Stimulated activated CD4-positive, alpha-beta T cell treated with anti-CD3 and anti-CD28 coated beads, Interleukin-15, amount 100 ng/mL, for 24 hours (primary cell): Measurements from ENCODE around the gene CHDH.

Experiments used
- DNase-seq: peaks from one replicate; pipeline ENCODE4 v3.0.0-alpha.2; 2020

CHDH gene, protein sequence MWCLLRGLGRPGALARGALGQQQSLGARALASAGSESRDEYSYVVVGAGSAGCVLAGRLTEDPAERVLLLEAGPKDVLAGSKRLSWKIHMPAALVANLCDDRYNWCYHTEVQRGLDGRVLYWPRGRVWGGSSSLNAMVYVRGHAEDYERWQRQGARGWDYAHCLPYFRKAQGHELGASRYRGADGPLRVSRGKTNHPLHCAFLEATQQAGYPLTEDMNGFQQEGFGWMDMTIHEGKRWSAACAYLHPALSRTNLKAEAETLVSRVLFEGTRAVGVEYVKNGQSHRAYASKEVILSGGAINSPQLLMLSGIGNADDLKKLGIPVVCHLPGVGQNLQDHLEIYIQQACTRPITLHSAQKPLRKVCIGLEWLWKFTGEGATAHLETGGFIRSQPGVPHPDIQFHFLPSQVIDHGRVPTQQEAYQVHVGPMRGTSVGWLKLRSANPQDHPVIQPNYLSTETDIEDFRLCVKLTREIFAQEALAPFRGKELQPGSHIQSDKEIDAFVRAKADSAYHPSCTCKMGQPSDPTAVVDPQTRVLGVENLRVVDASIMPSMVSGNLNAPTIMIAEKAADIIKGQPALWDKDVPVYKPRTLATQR

DNA sequence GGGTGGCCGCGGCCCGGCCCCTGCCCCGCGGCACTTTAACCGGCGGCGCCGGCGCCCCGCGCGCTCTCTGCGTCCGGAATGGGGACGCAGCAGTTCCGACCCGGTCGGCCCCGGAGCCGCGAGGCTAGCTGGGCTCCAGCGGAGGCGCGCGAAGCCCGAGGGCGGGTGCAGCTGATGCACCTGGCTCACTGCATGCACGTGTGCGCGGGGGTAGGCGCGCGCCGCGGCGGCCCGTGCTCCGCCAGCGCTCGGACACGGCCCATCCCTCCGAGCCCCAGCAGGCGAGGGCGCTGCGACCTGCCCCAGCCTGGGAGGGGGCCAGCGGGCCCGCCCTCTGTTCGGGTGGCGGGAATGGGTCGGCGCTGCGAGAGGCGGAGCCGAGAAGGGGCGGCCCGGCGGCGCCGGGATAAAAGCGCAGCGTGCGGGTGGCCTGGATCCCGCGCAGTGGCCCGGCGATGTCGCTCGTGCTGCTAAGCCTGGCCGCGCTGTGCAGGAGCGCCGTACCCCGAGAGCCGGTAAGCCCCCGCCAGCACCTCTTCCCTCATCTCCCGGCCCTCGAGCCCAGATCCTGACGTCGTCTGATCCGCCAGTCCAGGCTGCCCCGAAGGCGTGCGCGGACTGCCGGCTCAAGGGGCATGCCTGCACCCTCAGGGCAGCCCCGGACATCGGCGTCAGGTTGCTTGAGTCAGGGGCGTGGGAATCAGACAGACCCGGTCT lies at the start of gene CHDH, which contains the start of gene IL17RB:
TSS of gene CHDH (minus strand) at position 286 of the 717 bp plus-strand sequence. CDS start 22,411 bp downstream, outside the sequence.
TSS of gene IL17RB (plus strand) at position 435 of the 717 bp plus-strand sequence. CDS start at position 456, 21 bp downstream.
- DNase-seq, result peak; percentile 54

DNA sequence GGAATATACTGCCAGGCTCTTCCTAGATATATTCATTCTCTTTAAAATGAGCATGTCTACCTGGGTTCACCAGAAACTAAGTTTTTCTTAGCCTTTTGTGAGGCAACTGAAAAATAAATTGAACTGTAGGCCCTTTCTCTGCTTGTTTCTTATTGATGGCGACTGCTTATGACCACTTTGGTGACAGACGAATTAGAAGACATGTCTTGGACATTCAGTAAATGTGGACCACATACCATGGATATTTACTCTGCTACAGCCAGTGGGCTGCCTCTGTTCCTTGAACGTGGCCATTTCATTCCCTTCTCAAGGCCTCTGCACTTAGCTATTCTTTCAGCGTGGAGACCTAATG lies 46.0 kb upstream of the CHDH start:
- no peak for DNase-seq

DNA sequence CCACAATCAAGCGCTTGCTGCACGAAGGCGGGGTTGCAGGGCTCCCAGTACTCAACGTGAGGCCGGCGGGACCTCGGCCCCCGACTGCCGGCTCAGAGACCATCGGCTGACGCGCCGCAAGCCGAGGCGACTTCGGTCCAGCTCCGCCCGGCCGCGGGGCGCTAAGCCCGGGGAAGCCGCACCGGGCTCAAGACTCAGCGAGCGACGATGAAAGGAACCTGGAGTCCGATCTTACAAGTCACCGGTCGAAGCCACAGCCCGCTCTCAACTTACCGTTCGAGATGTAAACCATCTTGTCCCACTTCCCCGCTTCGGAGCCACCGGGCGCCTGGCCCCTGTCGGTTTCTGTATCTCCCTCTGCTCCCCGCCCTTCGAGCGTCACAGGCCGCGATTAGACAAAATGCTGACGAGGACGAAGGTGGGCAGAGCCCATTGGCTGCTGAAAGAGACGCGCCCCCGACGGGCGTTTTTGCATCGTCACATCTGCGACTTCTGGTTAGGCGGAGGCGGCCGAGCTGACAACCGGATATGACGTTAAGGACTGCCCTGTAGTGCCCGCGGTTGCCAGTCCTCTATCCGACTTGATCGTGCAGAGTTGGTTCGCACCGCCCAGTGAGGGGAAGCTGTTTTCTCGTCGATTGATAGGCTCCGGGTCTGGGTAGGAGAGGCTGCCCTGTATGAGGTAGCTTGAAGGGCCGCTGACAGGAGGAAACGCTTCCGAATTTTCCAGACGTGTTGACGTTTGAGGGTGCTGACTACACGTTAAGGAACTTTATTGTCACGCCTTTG lies 45.5 kb upstream of the CHDH start, which contains the start of gene SELENOK:
TSS of gene SELENOK (minus strand) at position 363 of the 789 bp plus-strand sequence.
- peak; percentile 97 for DNase-seq

DNA sequence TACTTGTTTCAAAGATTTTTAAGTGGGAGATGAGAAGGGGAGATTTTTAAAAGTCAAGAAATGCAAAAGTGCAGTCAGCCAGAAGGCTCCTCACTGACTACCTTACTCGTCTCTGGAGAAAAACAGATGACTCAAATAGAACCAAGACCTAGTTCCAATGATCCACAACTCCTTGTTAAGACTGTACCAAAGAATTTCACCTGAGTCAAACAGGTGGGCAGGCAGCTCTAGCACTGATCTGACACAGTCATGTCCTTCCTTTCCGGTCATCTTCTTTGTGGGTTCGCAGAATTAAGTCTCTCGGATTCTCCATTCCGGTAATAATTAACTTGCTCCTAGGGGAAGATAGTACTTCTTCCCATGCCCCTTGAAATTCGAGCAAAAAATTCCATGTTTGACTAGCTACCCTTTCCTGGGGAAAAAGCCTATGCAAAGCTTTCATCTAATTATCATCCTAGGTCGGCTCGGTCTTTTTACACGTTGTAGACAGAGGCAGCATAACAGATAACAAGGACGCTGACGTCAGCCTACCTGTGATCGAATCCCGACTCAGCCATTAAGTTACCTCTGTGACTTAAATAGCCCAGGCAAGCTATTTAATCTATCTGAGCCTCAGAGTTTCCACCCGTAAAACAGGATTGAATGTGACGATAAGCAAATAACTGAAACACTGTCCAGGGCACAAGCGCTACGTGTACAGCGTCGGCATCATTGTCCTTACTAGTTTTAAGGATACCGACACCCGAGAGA lies 44.7 kb upstream of the CHDH start:
- DNase-seq, result peak; percentile 60

DNA sequence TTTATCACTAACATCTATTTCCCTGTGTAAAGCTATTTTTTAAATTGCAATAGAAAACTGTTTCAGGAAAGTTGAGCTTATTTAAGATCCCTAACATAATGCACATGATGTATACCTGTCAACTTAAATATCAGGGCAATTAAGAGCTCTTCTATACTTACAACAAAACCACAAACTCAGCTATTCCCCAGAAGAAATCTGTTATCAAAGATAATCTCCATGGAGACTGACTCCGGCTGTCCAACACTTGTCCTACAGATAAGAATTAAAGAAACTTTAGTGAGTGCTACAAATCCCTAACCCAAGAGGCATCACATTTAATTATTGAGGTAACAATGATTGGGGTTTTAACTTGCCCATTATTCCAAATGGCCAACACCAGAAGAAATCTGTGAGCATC lies 42.0 kb upstream of the CHDH start:
- no peak for DNase-seq

DNA sequence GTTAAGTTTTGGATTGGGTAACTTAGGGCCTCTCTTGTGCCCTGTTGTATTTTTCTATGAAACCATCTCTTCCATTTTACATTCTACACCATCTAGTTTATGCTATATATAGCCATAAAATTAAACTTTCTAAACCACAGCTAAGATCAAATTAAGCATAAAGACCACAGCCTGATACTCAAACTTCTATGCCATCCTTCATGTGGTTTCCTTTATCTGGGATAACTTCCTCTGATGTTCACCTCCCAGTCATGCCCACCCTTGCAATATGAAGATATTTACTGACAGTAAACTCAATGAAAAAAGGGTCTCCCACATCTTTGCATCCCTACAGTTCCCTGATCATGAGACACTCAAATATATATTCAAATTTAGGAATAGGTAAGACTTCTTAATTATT lies 41.2 kb upstream of the CHDH start:
- no peak for DNase-seq

DNA sequence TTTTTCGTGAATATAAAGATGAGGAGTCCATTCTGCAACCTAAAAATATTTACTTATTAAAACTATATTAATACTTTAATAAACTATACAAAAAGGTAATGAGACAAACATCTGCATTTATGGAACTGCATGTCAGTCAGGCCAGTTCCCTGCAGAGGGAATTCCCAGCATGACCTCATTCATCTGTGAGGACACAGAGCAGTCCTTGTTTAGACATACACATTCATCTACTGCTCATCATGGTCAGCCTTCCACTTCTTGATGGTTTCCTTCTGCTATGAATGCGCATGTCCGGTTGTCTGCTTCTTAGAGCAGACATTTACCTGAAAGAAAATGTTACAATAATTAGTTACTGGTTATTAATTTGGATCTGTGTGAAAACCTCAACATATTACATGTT lies 39.0 kb upstream of the CHDH start:
- no peak for DNase-seq

DNA sequence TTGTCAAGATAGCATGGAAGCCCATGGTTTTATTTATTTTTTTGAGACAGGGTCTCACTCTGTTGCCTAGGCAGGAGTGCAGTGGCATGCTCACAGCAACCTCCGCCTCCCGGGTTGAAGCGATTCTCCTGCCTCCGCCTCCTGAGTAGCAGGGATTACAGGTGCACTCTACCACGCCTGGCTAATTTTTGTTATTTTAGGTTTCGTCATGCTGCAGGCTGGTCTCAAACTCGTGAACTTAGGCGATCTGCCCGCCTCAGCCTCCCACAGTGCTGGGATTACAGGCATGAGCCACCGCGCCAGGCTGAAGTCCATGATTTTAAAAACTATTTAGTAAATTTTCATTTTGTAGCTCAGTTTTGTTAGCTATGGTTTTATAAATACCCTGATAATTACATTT lies 38.4 kb upstream of the CHDH start:
- no peak for DNase-seq

DNA sequence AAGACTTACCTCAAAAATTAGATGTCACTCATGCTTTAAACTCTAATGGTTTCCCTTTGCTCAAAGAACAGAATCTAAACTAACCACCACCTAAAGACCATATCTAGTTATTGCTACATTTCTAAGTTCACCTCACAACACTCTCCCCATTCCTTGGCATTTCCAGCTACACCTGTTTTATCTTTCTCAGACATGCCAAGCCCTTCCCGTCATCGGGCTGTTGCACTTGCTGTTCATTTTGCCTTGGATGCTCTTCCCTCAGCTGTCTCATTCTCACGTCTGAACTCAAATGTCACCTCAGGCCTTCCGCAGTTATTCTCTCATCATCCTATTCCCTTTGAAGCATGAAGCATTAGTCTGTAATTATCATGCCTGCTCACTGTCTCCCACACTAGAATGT lies 36.8 kb upstream of the CHDH start:
- no peak for DNase-seq

DNA sequence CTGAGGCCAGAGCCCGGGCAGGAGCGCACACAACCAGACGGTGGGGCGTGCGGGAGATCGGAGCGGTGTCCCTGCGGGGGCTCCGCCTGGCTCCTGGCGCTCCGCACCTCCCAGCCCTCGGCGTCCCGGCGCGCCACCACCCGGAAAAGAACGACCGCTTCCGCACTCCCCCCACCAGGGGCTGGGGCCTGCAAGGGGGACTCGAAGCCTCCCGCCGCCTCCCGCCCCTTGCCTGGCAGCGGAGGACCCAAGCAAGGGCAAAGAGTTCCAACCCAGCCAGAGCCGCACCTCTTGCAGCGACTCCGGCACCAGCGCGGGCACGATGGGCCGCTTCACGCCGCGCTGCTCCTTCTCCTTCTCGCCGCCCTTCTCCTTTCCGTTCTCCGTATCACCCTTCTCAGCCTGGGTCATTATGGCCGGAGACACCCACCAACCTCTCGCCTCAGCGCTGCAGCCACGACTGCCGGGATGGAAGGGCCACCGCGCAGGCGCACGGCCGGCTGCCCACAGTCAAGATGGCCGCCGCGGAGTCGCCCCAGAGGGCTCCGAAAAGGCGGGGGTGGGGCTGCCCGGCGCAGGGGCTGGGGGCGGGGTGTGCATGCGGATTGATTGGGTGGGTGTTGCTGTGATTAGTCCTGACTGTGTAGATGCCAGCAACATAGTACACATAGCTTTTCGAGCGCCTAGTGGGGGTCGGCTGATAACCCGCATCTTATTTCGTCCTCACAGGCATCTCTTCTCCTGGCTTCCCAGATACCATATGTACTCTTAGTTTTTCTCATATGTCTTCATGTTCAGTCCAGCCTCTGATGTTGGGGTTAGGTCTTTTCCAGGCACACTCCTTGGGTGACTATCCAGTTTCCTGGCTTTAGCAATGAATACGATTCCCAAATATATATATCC lies 35.7 kb upstream of the CHDH start, which contains the start of gene ACTR8:
TSS of gene ACTR8 (minus strand) at position 462 of the 903 bp plus-strand sequence. CDS start at position 411, 51 bp downstream.
- DNase-seq, result peak; percentile 88

DNA sequence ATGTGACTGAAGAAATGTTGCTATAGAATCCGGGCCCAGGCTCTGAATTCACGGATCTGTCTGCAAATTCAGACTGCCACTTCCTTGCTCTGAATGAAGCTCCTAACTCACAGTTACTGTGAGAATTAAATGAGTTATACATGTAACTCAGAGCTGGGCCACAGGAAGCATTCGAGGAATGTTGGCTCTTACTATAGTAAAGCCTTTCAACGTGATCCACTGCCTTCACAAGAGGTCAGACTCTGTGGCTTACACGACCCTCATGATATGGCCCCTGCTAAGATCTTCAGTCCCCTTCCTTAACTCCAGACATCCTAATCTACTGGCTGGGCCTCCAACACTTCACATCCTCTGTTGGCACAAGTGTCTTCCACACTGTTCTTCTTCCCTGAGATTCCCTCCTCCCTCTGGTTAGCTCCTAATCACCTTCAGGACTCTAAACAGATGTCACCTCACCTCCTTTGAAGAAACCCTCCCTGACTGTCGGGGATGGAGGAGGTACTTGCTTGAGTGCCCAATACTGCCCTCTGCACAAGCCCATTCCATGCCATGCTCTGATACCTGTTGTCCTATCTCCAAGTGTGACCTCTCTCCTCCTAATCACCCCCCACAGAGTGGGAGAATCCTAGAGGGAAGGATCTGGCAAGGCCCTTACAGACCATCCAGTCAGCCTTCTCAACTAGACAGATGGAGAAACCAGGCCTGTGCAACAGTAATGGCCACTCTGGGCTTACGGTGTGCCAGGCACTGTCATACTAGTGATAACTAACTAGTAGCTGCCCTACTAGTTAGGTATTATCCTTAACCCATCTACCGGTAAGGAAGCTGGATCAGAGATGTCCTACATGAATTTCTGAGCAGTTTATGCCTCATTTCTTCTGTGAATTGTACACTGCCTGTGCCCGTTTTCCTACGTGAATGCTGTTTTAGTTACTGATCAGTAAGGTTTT lies 34.5 kb upstream of the CHDH start:
- no peak for DNase-seq

DNA sequence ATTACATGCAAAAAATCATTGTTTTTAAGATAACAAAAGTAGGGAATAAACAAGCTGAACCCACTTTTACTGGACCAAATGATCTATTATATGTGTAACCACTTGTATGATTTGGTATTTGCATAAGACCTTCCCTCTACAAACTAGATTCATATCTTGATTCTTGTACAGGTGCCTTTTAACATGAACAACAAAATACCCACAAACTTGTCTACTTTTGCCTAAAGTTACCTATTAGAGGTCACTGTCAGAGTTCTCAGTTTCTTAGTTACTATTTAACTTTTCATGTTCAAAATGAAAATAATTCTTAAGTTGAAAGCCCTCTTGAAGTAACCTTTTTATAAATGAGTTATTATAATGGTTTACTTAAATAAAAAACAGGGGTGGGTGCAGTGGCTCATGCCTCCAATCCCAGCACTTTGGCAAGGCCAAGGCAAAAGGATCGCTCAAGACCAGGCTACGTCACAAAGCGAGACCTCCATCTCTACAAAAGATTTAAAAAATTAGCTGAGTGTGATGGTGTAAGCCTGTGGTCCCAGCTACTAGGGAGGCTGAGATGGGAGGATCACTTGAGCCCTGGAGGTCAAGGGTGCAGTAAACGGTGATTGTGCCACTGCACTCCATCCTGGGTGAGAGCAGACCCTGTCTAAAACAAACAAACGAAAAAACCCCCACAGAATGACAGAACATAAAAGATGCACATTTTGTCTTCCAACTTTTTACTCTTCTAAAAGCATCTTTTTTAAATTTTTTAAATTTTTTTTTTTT lies 19.7 kb upstream of the CHDH start:
- DNase-seq, result no peak

DNA sequence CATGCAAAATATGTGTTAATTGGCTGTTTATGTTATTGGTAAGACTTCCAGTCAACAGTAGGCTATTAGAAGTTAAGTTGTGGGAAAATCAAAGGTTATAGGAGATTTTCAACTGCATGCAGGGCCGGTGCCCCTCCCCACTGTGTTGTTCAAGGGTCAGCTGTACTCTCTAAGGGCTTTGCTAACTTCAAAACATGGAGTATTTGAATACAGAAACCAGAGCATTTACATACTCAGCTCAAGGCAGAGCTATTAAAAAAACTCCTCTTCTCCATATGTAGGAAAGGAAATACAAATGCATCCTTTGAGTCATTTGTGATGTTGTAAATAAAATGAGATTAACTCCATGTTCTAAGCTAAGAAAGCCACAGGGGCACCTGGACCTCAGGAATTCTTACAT lies 16.9 kb upstream of the CHDH start:
- no peak for DNase-seq

DNA sequence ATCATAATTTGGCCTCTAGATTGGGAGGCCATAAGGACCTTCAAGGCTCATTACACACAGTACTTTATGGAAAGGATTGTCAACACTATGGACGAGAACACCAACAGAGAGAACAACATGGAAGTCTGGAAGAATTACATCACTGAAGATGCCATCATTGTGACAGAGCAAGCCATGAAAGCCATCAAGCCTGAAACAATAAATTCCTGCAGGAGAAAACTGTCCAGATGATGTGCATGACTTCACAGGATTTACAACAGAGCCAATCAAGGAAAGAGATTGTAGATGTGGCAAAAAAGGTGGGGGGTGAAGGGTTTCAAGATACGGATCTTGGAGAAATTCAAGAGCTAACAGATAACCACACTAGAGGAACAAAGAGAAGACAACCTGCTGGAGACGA lies 16.0 kb upstream of the CHDH start:
- DNase-seq, result no peak

DNA sequence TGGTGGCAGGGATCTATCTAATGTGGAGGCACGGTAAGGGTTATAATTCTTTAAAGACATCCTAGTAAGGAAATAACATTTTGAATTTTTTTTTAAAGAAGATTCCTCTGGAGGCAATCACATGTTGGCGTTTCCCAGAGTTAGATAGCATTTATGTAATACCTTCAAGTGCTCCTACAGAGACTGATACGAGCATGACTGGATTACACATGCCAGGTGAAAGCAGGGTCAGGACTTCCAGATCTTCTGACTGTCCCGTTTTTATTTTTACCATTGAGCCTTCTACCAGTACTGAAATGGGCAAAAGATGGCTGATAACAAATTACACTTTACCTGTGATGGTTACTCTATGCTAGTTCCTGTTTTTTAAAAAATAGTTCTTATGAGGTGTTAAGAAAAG lies 14.0 kb upstream of the CHDH start:
- no peak for DNase-seq

DNA sequence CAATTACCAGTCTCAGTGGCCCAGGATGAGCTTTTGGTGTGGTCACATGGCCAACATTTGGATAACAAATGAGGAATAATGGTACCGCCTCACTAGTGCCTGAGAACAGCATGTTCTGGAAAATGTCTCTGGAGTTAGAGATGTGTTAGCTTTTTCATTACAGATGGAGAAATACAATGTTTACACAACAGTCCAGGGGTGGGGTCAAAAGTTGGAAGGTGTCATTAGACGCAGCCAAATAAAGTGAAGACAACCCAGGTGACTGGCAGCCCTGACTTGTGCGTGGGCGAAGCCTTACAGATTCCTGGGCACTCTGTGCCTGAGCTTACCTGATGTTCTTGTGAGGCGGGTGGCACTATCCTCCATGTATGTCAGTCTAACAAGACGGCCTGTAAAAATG lies 13.0 kb upstream of the CHDH start:
- DNase-seq, result no peak

DNA sequence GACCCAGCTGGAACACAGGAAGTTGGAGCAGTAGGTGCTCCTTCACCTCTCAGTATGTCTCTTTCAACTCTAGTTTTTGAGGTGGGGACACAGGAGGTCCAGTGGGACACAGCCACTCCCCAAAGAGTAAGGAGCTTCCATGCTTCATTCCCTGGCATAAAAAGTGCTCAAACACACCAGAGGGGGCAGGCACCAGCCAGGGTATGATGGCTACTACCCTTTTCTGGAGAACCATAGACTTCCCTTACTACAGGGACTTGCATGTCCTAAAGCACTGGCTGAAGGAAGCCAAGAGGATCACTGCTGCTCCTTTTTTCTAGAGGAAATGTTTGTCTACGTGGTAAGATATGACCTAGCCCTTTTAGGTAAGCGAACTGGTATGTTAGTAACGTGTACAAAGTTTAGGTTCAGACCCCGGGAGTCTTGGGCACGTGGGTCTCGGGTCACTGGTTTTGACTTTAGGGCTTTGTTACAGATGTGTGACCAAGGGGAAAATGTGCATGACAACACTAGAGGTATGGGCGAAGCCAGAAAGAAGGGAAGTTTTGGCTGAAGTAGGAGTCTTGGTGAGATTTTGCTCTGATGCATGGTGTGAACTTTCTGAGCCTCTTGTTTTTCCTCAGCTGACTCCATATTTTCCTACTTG lies 12.0 kb upstream of the CHDH start:
- DNase-seq, result no peak

DNA sequence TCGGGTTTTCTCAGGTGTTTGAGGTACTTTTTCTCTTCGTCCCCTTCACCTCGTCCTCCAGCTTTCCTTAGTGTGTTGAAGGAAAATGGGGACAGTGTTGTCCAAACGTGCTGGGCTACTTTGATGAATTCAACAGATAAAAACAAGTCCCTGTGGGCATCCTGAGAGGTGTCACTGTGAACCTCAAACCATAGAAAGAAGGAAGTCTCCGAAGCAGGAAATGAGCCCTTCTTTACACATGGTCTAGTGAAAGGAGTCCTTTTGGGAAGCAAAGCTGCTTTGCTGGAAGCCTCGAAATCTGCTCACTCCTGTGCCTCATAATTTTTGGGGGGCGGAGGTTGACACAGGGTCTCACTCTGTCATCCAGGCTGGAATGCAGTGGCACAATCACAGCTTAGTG lies 10.7 kb upstream of the CHDH start:
- DNase-seq, result no peak
